Measurements from ENCODE around the gene HECTD2.

DNA sequence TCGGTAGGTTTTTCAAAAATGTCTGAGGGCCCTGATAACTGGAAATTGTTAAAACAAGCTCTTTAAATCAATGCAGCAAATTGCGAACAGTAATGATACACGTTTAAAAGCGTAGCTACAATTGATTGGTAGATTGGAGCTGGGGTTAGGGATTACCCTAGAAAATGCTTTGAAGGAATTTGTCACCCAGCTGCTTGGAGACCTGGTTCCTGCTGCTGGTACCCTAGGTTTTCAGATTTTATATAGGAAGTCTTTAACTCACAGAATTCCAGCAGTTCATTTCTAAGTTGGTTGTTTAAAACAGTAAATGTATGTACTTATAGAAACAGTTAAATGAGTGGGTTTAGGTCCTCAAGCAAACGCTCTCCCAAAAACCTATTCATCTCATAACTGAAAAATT, 1.5 kb downstream of the HECTD2 start:
- TF ChIP-seq CTBP1 (IDR thresholded peaks at IDR 0.05; ENCODE audit: borderline replicate concordance) (no peak), BHLHE40 (IDR thresholded peaks at IDR 0.05; ENCODE audit: borderline replicate concordance) (no peak), LEF1 (IDR thresholded peaks at IDR 0.05; ENCODE audit: borderline replicate concordance) (no peak), TARDBP (IDR thresholded peaks at IDR 0.05) (no peak), ZNF384 (IDR thresholded peaks at IDR 0.05) (no peak), FOXA1 (IDR thresholded peaks at IDR 0.05) (no peak), NFRKB (IDR thresholded peaks at IDR 0.05) (no peak), SP1 (IDR thresholded peaks at IDR 0.05) (no peak), FOXM1 (IDR thresholded peaks at IDR 0.05; ENCODE audit: borderline replicate concordance) (no peak), HDGF (IDR thresholded peaks at IDR 0.05; ENCODE audit: borderline replicate concordance) (no peak), FOXK2 (IDR thresholded peaks at IDR 0.05) (no peak), ARNT (IDR thresholded peaks at IDR 0.05) (no peak), SUZ12 (IDR thresholded peaks at IDR 0.05) (no peak)
- TF ChIP-seq, protein P1, sequence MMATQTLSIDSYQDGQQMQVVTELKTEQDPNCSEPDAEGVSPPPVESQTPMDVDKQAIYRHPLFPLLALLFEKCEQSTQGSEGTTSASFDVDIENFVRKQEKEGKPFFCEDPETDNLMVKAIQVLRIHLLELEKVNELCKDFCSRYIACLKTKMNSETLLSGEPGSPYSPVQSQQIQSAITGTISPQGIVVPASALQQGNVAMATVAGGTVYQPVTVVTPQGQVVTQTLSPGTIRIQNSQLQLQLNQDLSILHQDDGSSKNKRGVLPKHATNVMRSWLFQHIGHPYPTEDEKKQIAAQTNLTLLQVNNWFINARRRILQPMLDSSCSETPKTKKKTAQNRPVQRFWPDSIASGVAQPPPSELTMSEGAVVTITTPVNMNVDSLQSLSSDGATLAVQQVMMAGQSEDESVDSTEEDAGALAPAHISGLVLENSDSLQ (IDR thresholded peaks at IDR 0.05) = no peak
